Measurements from ENCODE around the gene GDNF. TPM values are rescaled to one million over a fixed set of nuclear protein-coding genes. Genes with fewer than 3 reads are reported as not detected.

The GDNF gene
- total RNA-seq: 7.5 TPM

GRCh38 chr5:37839407-37840052 lies at the start of gene GDNF:
Gene GDNF (minus strand): TSS chr5:37840041. CDS start chr5:37834796, 5,245 bp downstream.

